ENCODE measurements around the gene ANKRD1.

DNA sequence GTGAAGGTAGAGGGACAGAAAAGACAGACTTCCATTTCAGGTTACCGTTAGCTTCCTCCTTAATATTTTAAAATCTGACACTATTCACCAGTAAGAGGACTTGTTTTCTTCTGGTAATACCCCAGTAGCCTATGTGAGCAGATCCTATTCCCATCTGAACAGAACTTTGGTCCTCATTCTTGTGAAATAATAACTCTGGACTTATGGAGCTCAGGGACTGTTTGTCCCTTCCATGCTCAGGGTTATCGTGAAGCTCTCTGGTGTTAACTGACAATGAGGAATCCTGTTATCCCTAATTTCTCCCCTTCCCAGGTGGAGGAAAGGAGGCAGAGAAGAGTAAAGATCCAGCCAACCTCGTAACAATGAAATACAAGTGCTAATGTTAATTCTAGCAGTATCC is 47.0 kb upstream of the ANKRD1 start:
- TF ChIP-seq, protein P1, sequence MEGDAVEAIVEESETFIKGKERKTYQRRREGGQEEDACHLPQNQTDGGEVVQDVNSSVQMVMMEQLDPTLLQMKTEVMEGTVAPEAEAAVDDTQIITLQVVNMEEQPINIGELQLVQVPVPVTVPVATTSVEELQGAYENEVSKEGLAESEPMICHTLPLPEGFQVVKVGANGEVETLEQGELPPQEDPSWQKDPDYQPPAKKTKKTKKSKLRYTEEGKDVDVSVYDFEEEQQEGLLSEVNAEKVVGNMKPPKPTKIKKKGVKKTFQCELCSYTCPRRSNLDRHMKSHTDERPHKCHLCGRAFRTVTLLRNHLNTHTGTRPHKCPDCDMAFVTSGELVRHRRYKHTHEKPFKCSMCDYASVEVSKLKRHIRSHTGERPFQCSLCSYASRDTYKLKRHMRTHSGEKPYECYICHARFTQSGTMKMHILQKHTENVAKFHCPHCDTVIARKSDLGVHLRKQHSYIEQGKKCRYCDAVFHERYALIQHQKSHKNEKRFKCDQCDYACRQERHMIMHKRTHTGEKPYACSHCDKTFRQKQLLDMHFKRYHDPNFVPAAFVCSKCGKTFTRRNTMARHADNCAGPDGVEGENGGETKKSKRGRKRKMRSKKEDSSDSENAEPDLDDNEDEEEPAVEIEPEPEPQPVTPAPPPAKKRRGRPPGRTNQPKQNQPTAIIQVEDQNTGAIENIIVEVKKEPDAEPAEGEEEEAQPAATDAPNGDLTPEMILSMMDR (IDR thresholded peaks at IDR 0.05): no peak
- no peak for TF ChIP-seq POLR2A (IDR thresholded peaks at IDR 0.05)
